ENCODE results near the gene MEG3.

- no peak for TF ChIP-seq CTCF (IDR thresholded peaks at IDR 0.05; ENCODE audit: low read depth, low read length, poor library complexity, severe bottlenecking)
- TF ChIP-seq EZH2phosphoT487 (IDR thresholded peaks at IDR 0.05; ENCODE audit: borderline replicate concordance, low read length), result no peak
These were observed 28.5 kb downstream of the MEG3 start for GRCh38 chr14:100854435-100854834.

All from DOHH2 (cell line).